Right ventricle myocardium inferior (tissue), 1 donor: Measurements from ENCODE around the gene MSANTD1. TPM values are rescaled to one million over a fixed set of nuclear protein-coding genes. Genes with fewer than 3 reads are reported as not detected.
A peak's percentile ranks its signal among the peaks of the same experiment; 100 is the strongest.

Experiments used
- ATAC-seq: fragments of 200-7000 bp; cut with Tn5 transposase; one replicate; pipeline ENCODE4 v1.9.1; 2020; ENCODE audit warnings: mild to moderate bottlenecking, moderate library complexity
- DNase-seq: peaks from one replicate; pipeline ENCODE4 v3.0.0; 2021; ENCODE audit errors: missing footprints
- intact Hi-C: fragments of 100-400 bp; cut with DNase I; formaldehyde crosslinking; loops from one replicate; pipeline ENCODE4 v1.11.0; 2022
- total RNA-seq: library from RNA; stranded (reverse); fragmentation: NEBNext Ultra II Directional; extraction: Animal tissue kit (Norgen Biotek cat#: 25700); gene quantifications from one replicate; pipeline ENCODE4 v1.2.1, GENCODE V29; 2021
- donor health status: DM: no; HTN: yes; CAD: no; lungs with severe emphysema.

Gene MSANTD1
- total RNA-seq, 1 donor from 2014 or later, result 0.51 TPM

DNA sequence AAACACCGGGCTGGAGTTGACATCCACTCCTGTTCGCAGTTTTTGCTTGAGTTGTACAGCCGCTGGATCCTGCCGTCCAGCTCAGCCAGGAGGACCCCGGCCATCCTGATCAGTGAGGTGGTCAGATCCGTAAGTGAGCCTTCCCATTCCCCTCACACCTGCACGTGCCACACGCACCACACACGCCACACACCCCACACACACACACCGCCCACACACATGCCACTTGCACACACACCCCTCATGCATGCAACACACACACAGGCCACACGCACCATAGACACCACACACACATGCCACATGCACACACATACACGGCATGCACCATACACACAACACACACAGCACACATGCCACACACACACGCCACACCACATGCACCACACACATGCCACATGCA, 20.1 kb upstream of the MSANTD1 start:
- no peak for ATAC-seq
- intact Hi-C loops, result no loop called here
- DNase-seq, result no peak

DNA sequence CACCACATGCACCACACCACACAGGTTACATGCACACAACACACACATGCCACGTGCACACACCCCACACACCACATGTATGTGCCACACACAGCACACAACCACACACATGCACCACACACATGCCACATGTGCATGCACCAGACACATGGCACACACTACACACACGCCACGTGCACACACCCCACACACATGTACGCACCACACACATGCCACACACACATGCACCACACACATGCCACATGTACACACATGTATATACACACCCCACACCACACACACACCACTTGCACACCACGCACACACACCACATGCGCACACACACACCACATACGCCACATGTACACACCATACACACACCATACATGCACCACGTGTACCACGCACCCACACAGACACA, 19.6 kb upstream of the MSANTD1 start:
- ATAC-seq (no peak), DNase-seq (peak; percentile 64)
- intact Hi-C loops, result no loop called here

DNA sequence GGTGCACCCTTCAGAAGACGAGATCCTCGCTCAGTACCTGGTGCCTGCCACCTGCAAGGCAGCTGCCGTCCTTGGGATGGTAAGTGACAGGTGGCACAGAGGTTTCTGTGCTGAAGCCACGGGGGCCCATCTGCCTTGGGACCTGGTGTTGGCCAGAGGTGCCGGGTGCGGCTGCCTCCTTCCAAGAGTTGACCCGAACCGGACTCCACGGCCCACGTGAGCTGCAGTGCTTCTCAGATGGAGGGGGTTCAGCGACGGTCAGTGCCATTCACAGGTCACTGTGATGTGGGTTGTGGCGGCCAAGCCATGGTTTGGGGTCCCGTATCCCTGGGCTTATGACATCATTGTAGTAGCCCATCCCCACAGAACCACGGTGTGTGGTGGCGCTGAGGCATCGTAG, 19.0 kb upstream of the MSANTD1 start:
- intact Hi-C loops, result no loop called here
- no peak for ATAC-seq

GRCh38 chr4:3231471-3231870, 17.5 kb upstream of the MSANTD1 start:
- no peak for ATAC-seq
- intact Hi-C loops, result no loop called here
- DNase-seq, result no peak

More for the DNA sequence above, 19.0 kb upstream of the MSANTD1 start:
- peak; percentile 48 for DNase-seq

- intact Hi-C loops, result no loop called here
- DNase-seq, result peak; percentile 48
- no peak for ATAC-seq
Measured at GRCh38 chr4:3232001-3232400, 17.0 kb upstream of the MSANTD1 start.

DNA sequence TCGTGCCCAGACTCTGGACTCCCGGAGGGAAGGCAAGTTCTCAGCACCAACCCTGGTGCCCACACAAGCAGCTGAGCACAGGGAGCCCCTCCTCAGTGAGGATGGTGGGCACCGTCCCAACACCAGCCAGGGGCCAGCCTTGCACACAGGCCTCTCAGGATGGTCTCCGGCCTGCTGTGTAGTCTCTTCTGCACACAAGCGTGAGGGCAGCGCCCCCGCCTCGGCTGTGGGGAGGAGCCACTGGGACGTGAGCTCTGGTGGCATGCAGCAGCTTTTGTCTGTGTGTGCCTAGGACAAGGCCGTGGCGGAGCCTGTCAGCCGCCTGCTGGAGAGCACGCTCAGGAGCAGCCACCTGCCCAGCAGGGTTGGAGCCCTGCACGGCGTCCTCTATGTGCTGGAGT, 16.1 kb upstream of the MSANTD1 start:
- ATAC-seq (no peak), DNase-seq (no peak)
- intact Hi-C loops, result no loop called here

DNA sequence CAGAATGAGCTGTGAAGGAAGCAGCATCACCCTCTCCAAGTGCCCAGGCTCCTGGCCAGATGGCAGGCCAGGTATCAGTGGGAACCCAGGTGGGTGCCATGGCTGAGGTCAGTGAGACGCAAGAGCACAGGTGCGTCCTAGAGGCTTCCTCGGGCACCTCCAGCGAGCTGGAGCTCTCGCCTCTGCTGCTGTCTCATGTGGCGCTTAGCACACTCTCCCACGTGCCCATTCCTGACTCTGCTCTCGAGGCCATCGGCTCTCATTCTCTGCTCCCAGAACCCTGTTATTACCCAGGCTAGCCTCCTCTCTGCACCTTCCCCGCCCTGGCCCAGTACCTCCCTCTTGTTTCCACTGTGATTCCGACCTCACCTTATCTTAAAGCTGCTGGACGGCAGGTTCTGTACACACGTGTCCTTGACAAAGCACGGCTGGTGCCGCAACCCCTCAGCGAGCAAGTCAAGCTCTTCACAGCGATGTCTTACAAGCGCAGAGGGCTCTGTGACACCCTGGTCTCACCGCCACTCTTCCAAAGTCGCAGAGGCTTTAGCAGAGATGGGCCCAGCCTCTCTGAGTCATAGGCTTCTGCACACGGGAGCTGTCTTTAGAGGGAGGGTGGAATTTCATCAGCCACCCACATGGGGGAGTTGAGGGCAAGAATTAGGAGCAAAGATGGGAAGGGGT, 15.4 kb upstream of the MSANTD1 start:
- ATAC-seq (no peak), DNase-seq (no peak)
- intact Hi-C loops, result no loop called here

GRCh38 chr4:3234171-3235029, 14.6 kb upstream of the MSANTD1 start:
- no peak for ATAC-seq
- no peak for DNase-seq
- intact Hi-C loops, result no loop called here

GRCh38 chr4:3235030-3235345, 14.0 kb upstream of the MSANTD1 start:
- no peak for DNase-seq

DNA sequence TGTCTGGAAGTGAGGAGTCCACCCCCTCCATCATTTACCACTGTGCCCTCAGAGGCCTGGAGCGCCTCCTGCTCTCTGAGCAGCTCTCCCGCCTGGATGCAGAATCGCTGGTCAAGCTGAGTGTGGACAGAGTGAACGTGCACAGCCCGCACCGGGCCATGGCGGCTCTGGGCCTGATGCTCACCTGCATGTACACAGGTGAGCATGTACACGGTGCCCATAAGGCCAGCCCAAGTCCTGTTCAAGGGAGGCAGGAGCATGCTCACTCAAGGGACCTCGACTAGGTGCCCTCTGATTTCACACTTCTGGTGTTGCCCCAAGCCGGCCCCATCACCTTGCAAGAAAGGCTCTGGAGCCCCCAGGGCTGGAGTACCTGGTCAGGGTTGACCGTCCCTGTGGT, 13.4 kb upstream of the MSANTD1 start:
- ATAC-seq (no peak), DNase-seq (peak; percentile 54)
- intact Hi-C loops, result no loop called here

More at GRCh38 chr4:3235030-3235345, 14.0 kb upstream of the MSANTD1 start:
- intact Hi-C loops, result no loop called here
- no peak for ATAC-seq

DNA sequence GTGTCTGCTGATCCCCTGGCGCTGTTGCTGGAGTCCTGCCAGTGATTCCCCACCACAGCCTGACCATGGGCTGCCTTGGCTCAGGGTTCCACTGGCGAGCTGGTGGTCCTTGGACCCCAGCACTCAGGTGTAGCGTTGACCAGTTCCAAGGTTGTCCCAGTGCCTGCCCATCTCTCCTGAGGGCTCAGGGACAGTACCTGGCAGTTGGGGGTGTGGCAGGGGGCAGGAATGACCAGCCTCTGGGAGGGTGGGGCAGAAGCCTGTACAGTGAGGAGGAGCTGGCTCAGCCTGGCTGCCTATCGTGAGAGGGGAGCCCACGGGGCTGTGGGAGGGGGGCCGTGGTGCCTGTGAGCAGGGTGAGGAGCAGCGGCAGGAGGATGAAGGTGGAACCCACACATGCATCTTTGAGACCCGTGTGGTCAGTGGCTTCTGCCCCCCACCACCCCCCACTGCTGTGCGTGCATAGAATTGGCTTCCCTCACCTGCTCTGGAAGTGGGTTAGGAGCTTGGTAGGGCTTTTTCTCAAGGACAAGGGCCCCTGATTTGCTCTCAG, 12.6 kb upstream of the MSANTD1 start:
- no peak for ATAC-seq
- intact Hi-C loops, result no loop called here
- peak; percentile 42 for DNase-seq

DNA sequence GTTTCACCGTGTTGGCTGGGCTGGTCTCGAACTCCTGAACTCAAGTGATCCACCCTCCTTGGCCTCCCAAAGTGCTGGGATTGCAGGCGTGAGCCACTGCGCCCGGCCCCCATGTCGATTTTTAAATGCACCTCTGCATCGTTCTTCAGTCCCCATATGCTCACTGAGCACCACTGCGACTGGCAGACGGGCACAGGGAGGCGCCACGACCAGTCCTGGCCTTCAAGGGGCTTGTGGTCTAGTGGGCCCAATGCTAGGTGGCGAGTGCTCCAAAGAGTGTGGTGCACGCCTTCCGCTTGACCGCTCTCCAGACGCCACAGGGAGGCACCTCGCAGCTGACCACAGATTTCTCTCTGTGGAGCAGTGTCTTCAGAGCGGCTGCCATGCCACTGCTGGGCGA, 11.7 kb upstream of the MSANTD1 start:
- ATAC-seq (no peak), DNase-seq (no peak)
- intact Hi-C loops, result no loop called here

DNA sequence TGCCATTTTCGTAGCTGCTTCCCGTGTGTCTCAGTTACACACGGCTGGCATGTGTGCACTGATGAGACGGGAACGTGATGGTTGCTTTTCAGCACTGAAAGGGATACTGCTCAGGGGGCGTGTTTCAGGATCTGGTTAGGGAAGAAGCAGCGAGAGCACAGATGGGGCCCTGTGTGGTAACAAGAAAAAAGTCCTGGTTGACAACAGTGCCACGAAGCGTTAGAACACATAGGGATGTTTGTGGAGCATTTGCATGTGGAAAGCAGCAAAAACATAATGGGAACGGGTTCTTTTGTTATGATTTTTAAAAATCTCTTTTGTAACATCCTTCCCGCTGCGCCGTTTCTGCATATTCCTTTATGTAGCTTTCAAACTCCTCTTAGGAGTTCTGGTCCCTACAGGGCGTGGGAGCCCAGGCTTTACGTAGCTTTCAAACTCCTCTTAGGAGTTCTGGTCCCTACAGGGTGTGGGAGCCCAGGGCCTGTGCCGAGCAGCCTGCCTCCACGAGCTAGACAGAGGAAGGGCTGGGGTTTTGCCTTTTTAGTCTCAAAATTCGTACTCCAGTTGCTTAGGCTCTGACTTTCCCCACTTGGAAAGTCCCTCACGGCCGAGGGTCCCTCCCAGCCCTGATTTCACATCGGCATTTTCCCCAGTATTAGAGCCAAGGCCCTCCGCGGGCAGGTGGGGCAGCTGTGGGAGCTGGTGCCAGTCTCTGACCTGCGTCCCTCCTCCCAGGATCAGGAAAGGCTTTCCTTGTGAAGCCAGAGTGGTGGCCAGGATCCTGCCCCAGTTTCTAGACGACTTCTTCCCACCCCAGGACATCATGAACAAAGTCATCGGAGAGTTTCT, 11.0 kb upstream of the MSANTD1 start:
- DNase-seq (no peak), ATAC-seq (no peak)
- intact Hi-C loops, result no loop called here

- intact Hi-C loops, result no loop called here
- DNase-seq, result peak; percentile 64
- no peak for ATAC-seq
Measured at GRCh38 chr4:3238721-3239120, 10.2 kb upstream of the MSANTD1 start.

DNA sequence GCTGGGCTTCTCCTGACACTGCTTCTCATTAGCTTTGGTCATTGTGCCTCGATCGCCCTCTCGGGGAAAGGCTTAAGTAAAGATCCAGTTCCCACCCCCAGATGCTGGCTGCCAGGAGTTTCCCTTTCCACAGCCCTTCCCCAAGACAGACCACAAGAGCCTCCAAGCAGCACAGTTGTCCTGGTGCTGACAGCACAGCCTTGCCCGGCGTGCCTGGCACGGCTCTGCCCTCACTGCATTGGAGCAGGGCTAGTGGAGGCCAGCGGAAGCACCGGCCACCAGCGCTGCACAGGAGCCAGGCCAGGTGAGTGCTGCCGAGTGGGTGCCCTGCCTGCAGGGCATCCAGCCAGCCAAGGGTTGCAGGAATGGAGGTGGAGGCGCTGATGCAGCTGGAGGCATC, 9.7 kb upstream of the MSANTD1 start:
- DNase-seq, result no peak
- no peak for ATAC-seq
- intact Hi-C loops, result no loop called here

- no peak for ATAC-seq
- intact Hi-C loops, result no loop called here
- no peak for DNase-seq
Measured at GRCh38 chr4:3239998-3240920, 8.7 kb upstream of the MSANTD1 start.

GRCh38 chr4:3240936-3241522, 7.9 kb upstream of the MSANTD1 start:
- no peak for DNase-seq
- no peak for ATAC-seq
- intact Hi-C loops, result no loop called here
